ENCODE measurements around the gene KYAT1.

Gene KYAT1

DNA sequence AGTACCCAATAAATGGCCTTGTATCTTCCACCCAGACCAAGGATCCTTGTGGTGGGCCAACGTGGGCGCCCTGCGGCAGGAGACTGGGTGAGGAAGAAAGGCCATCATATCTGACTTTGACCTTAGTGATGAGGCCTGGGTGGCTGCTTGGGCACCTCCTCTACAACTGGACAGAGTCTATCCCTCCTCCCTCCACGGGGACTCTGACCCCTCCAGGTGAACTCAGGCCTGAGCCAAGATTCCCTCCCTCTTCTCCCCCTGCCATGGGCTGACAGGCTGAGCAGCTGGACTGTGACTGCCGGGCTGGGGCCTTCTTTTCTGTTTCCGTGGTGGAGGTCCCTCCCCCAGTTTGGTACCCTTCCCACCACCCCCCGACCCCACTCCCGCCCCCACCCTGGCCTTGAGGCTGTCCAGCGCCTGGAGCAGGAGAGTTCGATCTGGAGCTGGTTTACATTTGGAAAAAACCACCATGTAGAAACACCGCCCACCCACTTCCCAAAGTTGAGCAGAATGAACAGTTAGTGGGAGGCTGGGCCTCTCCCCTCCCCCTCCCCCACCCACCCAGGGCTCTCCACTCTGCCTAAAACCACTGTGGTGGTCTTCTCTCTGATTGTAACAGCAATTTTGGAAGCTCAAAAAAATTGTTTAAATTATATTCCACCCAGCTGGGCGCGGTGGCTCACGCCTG is 37.8 kb upstream of the KYAT1 start:
- H3K27ac ChIP-seq, result peak overlapping the region; percentile 20
- TF ChIP-seq CTCF (conservative IDR thresholded peaks at IDR 0.05), result no peak
- no peak for TF ChIP-seq ZFX (IDR thresholded peaks at IDR 0.05)

- peak overlapping the region; percentile 20 for H3K27ac ChIP-seq
- TF ChIP-seq ZFX (IDR thresholded peaks at IDR 0.05) (no peak), CTCF (conservative IDR thresholded peaks at IDR 0.05) (no peak)
Observed at GRCh38 chr9:128918921-128919320, 37.2 kb upstream of the KYAT1 start.

DNA sequence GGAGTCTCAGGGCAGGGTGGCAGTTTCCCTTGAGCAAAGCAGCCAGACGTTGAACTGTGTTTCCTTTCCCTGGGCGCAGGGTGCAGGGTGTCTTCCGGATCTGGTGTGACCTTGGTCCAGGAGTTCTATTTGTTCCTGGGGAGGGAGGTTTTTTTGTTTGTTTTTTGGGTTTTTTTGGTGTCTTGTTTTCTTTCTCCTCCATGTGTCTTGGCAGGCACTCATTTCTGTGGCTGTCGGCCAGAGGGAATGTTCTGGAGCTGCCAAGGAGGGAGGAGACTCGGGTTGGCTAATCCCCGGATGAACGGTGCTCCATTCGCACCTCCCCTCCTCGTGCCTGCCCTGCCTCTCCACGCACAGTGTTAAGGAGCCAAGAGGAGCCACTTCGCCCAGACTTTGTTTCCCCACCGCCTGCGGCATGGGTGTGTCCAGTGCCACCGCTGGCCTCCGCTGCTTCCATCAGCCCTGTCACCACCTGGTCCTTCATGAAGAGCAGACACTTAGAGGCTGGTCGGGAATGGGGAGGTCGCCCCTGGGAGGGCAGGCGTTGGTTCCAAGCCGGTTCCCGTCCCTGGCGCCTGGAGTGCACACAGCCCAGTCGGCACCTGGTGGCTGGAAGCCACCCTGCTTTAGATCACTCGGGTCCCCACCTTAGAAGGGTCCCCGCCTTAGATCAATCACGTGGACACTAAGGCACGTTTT is 35.5 kb upstream of the KYAT1 start:
- H3K27ac ChIP-seq, result peak overlapping the region; percentile 99

GRCh38 chr9:128916745-128917144 is 35.0 kb upstream of the KYAT1 start:
- TF ChIP-seq ZFX (IDR thresholded peaks at IDR 0.05), result no peak
- no peak for TF ChIP-seq CTCF (conservative IDR thresholded peaks at IDR 0.05)
- peak overlapping the region; percentile 99 for H3K27ac ChIP-seq

More for the DNA sequence above, 35.5 kb upstream of the KYAT1 start:
- TF ChIP-seq CTCF (conservative IDR thresholded peaks at IDR 0.05) (no peak), ZFX (IDR thresholded peaks at IDR 0.05) (no peak)

DNA sequence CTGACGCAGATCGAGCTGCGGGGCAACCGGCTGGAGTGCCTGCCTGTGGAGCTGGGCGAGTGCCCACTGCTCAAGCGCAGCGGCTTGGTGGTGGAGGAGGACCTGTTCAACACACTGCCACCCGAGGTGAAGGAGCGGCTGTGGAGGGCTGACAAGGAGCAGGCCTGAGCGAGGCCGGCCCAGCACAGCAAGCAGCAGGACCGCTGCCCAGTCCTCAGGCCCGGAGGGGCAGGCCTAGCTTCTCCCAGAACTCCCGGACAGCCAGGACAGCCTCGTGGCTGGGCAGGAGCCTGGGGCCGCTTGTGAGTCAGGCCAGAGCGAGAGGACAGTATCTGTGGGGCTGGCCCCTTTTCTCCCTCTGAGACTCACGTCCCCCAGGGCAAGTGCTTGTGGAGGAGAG is 34.5 kb upstream of the KYAT1 start:
- peak overlapping the region; percentile 99 for H3K27ac ChIP-seq
- TF ChIP-seq CTCF (conservative IDR thresholded peaks at IDR 0.05) (no peak), ZFX (IDR thresholded peaks at IDR 0.05) (peak; percentile 86; the same call in 1 of the 2 replicates)

- H3K27ac ChIP-seq, result no peak overlapping the region
- TF ChIP-seq ZFX (IDR thresholded peaks at IDR 0.05) (no peak), CTCF (conservative IDR thresholded peaks at IDR 0.05) (no peak)
Observed at GRCh38 chr9:128913995-128914772, 32.4 kb upstream of the KYAT1 start.

Data from C4-2B (cell line).